Rectal smooth muscle tissue (tissue), 1 donor: ENCODE data around the gene FERMT3.

ENCODE experiments used
- H3K27ac ChIP-seq: one replicate; pipeline ENCODE4 v1.7.0; 2013; ENCODE audit warnings: low read depth, low read length, inconsistent platforms
- H3K27me3 ChIP-seq: one replicate; pipeline ENCODE4 v1.7.0; 2013; ENCODE audit warnings: low read length; ENCODE audit not compliant: control insufficient read depth, insufficient read depth
- H3K36me3 ChIP-seq: one replicate; pipeline ENCODE4 v1.7.0; 2013; ENCODE audit warnings: low read length; ENCODE audit not compliant: control insufficient read depth, insufficient read depth
- H3K4me1 ChIP-seq: one replicate; pipeline ENCODE4 v1.7.0; 2013; ENCODE audit warnings: low read length; ENCODE audit not compliant: control insufficient read depth, insufficient read depth
- H3K4me3 ChIP-seq: one replicate; pipeline ENCODE4 v1.7.0; 2013; ENCODE audit warnings: low read length
- H3K9ac ChIP-seq: one replicate; pipeline ENCODE4 v1.7.0; 2013; ENCODE audit warnings: low read length

Gene FERMT3

DNA sequence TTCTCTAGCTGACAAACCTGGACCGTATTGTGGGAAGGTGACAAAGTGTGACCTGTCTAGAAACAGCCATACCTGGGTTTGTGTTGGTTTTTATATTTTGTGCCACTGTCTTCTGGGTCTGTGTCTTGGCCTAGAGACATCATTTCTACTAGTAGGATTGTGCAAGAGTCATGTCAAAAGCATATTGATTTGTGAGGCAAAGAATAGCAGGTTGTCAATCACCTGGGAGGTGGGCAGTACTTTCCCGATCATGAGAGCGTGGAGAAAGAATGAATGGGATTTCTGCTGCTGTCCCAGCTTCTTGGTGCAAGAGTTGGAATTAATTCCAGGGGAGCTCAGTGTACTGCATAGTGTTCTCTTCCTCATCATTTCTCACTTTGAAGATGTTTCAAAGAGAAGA lies 5.0 kb upstream of the FERMT3 start:
- no peak overlapping the region for H3K4me3 ChIP-seq
- H3K4me1 ChIP-seq: peaks cover 3% of the 10 kb centered on the region
- H3K36me3 ChIP-seq: peaks cover 37% of the 10 kb centered on the region
- H3K27ac ChIP-seq: no peak overlapping the region
- no peak overlapping the region for H3K9ac ChIP-seq
- no peaks in the 10 kb centered on the region for H3K27me3 ChIP-seq

DNA sequence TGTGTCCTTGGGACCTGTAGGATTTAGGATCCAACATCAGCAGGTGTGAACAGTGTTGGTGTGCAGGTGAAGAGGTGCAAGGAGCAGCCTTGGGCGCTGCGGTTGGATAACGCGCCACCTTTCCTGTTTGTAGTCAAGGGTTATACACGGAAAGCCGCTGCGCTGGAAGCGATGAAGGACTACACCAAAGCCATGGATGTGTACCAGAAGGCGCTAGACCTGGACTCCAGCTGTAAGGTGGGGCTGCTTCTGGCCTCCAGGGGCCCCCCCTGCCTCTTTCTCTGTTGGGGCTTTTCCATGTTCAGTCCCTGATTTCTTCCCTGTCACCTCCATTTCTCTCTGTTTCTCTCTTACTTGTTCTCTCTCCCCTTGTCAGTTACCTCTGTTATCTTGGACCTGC lies 3.5 kb upstream of the FERMT3 start:
- Histone ChIP-seq H3K9ac (no peak overlapping the region), H3K27me3 (no peaks in the 10 kb centered on the region), H3K4me1 (peaks cover 3% of the 10 kb centered on the region), H3K4me3 (no peak overlapping the region), H3K36me3 (peaks cover 26% of the 10 kb centered on the region), H3K27ac (no peak overlapping the region)

DNA sequence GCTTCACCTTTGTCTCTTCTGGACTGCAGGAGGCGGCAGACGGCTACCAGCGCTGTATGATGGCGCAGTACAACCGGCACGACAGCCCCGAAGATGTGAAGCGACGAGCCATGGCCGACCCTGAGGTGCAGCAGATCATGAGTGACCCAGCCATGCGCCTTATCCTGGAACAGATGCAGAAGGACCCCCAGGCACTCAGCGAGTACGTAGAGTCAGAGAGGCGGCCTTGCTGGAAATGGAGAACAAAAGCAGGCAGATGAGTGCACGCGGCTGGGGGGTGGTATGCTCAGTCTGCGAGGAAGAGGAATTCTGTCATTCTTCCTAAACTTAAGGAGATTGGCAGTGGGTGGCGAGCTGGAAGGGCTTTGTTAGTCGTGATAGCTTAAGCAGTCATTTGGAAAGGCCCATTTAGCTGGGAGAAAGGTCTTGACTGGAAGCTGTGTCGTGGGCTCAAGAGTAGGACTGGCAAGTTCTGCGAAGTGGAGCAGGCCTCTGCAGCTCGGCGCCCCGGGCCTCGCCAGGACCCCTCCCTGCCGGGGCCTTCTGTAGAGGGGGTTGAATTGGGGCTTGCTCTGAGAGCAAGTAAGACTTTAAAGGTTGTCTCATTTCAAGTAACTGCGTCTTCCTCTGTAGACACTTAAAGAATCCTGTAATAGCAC lies 3.0 kb upstream of the FERMT3 start:
- Histone ChIP-seq H3K4me3 (no peak overlapping the region), H3K4me1 (peaks cover 3% of the 10 kb centered on the region), H3K36me3 (peaks cover 23% of the 10 kb centered on the region), H3K9ac (no peak overlapping the region), H3K27ac (no peak overlapping the region), H3K27me3 (no peaks in the 10 kb centered on the region)

DNA sequence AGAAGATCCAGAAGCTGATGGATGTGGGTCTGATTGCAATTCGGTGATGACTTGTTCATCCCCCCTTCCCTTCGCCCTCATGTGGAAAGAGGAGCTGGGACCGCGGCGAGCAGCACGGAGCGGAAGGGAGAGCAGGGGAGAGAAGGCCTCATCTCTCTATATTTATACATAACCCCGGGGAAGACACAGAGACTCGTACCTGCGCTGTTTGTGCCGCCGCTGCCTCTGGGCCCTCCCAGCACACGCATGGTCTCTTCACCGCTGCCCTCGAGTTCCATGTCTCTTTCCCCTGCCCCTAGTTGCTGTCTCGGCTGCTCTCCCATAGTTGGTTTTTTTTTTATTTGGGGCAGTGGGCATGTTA lies 2.5 kb upstream of the FERMT3 start:
- H3K36me3 ChIP-seq: peaks cover 23% of the 10 kb centered on the region
- peaks cover 3% of the 10 kb centered on the region for H3K4me1 ChIP-seq
- H3K27ac ChIP-seq: peak overlapping the region; percentile 16
- no peak overlapping the region for H3K4me3 ChIP-seq
- H3K9ac ChIP-seq: no peak overlapping the region
- no peaks in the 10 kb centered on the region for H3K27me3 ChIP-seq

DNA sequence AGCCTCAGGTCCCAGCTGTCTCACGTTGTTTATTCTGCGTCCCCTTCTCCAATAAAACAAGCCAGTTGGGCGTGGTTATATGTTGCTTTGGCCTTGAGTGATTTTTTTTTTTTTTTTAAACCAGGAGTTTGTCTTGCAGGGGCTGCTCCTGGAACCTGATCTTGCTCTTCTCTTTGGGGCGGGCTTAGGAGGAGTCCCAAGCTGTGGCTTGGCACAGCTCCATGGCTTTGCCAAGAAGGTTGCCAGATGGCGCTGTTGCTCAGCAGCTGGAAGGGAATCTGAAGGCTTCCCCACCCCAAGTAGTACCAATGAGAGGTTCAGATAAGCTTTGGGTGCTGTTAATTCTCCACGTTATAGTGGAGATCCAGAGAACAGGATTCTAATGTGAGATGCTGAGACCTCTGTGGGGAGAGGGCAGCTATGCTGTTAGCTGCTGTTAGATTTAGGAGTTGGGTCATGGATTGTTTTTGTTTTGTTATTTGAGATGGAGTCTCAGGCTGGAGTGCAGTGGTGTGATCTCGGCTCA lies 2.0 kb upstream of the FERMT3 start:
- Histone ChIP-seq H3K36me3 (peaks cover 23% of the 10 kb centered on the region), H3K4me3 (no peak overlapping the region), H3K9ac (no peak overlapping the region)

DNA sequence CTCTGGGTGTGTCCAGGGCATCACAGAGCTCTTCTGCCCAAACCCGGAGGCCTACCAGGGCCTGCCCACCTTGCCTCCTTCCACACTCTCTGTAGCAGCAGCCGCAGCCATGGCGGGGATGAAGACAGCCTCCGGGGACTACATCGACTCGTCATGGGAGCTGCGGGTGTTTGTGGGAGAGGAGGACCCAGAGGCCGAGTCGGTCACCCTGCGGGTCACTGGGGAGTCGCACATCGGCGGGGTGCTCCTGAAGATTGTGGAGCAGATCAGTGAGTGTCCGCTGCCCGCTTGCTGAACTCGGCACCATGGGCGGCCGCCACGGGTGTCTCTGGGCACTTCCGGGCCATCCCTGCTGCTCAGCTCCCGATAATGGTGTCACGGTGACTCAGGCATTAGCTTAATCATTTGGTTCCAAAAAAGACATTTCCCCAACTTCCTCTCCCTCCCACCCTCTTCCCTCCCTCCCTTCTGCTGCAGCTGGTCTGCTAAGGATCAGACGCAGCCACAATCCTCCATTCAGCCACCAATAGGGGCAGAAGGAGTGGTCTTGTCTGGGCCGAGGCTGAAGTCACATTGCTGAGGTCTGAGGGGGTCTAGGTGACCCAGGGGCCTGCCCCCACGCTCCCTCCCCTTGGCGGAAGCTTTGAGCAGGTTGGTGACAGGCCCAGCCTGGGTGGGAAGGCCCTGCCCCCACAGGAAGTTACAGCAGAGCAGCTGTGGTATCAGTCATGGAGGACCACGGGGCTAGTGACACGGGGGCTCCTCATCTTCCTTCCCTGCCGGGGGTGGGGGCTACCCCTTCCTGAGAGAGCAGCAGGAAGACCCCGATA lies 950 bp downstream of the FERMT3 start:
- peaks cover 20% of the 10 kb centered on the region for H3K36me3 ChIP-seq

More for the DNA sequence above, 2.0 kb upstream of the FERMT3 start:
- Histone ChIP-seq H3K27ac (peak overlapping the region; percentile 16), H3K4me1 (peaks cover 3% of the 10 kb centered on the region), H3K27me3 (no peaks in the 10 kb centered on the region)

DNA sequence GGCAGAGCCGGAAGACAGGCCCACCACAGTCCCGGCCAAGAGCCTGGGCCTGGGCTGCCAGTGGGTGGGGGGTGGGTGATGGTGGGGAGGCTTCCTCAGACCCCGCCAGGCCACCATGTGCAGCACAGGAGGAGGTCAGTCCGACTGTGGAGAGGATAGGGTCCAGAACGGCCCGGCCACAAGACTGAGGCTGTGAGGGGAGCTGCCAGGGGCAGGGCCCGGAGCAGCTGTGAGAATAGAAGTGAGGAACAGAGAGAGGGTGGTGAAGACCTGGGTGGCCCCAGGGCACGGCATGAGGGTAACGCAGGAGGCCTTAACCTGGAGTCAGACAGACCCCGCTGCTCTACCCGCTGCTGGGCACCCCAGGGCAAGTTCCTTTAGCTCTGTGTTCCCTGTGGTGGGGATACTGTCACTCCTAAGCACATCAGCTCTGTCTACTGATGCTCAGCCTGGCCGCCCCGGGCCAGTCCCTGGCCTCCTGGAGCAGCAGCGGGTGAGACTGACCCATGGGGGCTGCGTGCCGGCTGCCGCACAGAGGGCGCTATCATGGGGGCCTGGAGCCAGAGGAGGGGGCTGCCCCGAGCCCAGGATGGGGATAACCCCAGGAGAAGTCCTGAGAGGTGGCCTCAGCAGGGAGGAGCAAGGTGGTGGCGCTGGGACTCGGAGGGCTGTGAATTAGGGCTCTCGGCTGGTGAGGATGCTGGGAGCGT lies 1.7 kb downstream of the FERMT3 start:
- Histone ChIP-seq H3K27me3 (no peaks in the 10 kb centered on the region), H3K4me1 (peaks cover 3% of the 10 kb centered on the region), H3K9ac (no peak overlapping the region), H3K4me3 (peak overlapping the region; percentile 72), H3K27ac (peak overlapping the region; percentile 79), H3K36me3 (peaks cover 13% of the 10 kb centered on the region)

More for the DNA sequence above, 950 bp downstream of the FERMT3 start:
- peak overlapping the region; percentile 72 for H3K4me3 ChIP-seq
- peak overlapping the region; percentile 79 for H3K27ac ChIP-seq
- H3K9ac ChIP-seq: peak overlapping the region; percentile 57
- no peaks in the 10 kb centered on the region for H3K27me3 ChIP-seq
- peaks cover 3% of the 10 kb centered on the region for H3K4me1 ChIP-seq

DNA sequence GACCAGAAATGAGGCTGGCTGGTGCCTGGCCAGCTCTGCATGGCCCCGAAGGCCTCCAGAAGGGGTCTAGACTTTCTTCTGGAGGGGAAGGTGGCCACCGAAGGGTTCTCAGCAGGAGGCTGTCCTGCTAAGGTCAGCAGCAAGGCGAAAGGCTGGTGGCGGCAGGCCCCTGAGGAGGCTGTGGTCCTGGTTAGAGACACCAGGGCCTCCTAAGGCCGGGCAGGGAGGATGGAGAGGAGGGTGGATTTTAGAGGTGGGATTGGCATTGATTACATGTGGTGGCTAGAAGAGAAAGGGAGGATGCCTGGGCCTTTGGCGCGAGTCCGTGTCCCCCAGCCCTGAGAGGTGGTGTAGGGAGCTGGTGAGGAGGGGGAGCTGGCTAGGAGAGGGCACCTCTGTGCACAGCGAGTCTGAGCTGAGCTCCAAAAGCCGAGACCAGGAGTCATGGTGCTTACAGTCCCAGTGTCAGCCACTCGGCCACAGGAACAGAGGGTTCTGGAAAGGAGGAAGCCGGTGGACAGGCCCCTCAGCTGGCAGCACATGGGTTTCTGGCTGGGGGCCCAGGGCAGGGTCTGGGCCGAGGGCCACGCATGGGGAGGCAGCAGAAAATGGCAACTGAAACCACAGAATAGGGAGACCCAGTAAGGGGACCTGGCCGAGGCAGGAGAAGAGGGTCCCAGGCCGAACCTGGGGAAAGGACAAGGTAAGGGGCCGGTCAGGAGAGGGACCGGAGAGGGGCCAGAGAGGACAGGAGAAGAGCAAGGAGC lies 2.5 kb downstream of the FERMT3 start:
- Histone ChIP-seq H3K9ac (no peak overlapping the region), H3K27ac (no peak overlapping the region), H3K36me3 (peaks cover 5% of the 10 kb centered on the region), H3K27me3 (no peaks in the 10 kb centered on the region), H3K4me1 (peaks cover 3% of the 10 kb centered on the region), H3K4me3 (no peak overlapping the region)

DNA sequence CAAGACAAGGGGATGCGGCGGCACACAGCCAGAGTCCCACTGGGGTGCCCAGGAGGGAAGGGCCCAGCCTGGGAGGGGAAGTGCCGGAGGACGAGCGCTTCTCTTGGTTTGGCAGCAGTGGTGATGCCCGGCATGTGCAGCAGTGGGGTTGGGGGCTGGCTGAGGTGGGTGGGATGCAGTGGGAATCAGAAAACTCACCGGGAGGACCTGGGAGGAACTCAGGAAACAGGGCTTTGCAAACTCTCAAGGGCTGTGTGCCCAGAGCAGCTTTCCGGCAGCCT lies 3.0 kb downstream of the FERMT3 start:
- no peak overlapping the region for H3K4me3 ChIP-seq
- peaks cover 2% of the 10 kb centered on the region for H3K36me3 ChIP-seq
- no peaks in the 10 kb centered on the region for H3K27me3 ChIP-seq
- H3K9ac ChIP-seq: no peak overlapping the region
- no peak overlapping the region for H3K27ac ChIP-seq
- no peaks in the 10 kb centered on the region for H3K4me1 ChIP-seq

DNA sequence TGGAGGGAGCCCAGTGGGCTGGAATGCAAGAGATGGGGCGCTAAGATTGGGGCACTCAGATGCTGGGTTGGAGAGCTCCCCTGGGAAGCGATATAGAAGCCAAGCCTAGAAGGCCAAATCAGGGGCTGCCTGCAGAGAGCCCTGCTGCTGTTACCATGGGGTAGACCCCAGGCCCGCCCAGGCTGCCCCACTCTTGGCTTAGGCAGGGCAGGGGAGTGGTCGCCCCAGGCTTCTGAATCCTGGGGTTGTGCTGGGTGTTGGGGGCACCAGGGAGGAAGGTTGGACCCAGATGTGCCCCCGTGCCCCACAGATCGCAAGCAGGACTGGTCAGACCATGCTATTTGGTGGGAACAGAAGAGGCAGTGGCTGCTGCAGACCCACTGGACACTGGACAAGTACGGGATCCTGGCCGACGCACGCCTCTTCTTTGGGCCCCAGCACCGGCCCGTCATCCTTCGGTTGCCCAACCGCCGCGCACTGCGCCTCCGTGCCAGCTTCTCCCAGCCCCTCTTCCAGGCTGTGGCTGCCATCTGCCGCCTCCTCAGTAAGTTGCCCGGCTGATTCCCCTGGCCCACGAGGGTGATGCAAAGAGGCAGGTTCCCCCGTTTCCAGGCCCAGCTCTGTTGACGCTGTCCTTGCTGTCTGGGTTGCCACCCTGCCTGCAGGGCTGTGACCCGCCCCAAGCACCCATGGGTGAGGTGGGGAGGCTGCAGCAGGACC lies 3.9 kb downstream of the FERMT3 start:
- Histone ChIP-seq H3K4me1 (no peaks in the 10 kb centered on the region), H3K36me3 (peaks cover 2% of the 10 kb centered on the region), H3K27ac (no peak overlapping the region), H3K27me3 (no peaks in the 10 kb centered on the region), H3K9ac (no peak overlapping the region), H3K4me3 (no peak overlapping the region)

DNA sequence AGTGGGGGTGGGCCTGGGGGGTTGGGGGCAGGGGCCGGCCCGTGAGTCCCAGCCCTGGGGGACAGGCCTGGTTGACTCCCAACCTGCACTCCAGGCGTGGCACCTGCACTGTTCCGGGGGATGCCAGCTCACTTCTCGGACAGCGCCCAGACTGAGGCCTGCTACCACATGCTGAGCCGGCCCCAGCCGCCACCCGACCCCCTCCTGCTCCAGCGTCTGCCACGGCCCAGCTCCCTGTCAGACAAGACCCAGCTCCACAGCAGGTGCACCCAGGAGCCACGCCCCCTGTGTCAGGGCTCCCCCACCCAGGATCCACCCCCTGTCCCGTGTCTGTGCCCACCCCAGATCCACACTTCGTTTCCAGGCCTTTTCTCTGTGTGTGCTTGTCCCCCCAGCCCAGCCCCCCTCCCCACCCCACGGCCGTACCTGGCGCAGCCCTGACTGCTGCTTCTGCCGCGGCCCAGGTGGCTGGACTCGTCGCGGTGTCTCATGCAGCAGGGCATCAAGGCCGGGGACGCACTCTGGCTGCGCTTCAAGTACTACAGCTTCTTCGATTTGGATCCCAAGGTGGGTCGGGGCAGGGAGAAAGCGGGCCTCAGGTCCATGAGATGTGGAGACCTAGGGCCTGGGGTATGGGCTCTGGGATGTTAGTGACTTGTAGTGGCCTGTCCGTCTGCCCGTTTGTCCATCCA lies 4.8 kb downstream of the FERMT3 start:
- H3K9ac ChIP-seq: no peak overlapping the region
- H3K4me3 ChIP-seq: no peak overlapping the region
- peaks cover 2% of the 10 kb centered on the region for H3K36me3 ChIP-seq
- no peaks in the 10 kb centered on the region for H3K4me1 ChIP-seq
- no peak overlapping the region for H3K27ac ChIP-seq
- H3K27me3 ChIP-seq: no peaks in the 10 kb centered on the region
